Astrocyte (in vitro differentiated cells and primary cell): ENCODE measurements around the gene ST3GAL6.

Experiments used
- EZH2 ChIP-seq: IDR thresholded peaks from 2 replicates; pipeline ENCODE4 v1.6.1; 2012; ENCODE audit warnings: mild to moderate bottlenecking, low read length, inconsistent platforms; ENCODE audit not compliant: insufficient read depth
- TF ChIP-seq, protein P1 (sequence below): IDR thresholded peaks from 2 replicates; pipeline ENCODE4 v1.5.1; 2011; ENCODE audit warnings: low read depth, mild to moderate bottlenecking, inconsistent platforms, low read length, moderate library complexity; ENCODE audit not compliant: insufficient read depth

- TF ChIP-seq, protein P1, sequence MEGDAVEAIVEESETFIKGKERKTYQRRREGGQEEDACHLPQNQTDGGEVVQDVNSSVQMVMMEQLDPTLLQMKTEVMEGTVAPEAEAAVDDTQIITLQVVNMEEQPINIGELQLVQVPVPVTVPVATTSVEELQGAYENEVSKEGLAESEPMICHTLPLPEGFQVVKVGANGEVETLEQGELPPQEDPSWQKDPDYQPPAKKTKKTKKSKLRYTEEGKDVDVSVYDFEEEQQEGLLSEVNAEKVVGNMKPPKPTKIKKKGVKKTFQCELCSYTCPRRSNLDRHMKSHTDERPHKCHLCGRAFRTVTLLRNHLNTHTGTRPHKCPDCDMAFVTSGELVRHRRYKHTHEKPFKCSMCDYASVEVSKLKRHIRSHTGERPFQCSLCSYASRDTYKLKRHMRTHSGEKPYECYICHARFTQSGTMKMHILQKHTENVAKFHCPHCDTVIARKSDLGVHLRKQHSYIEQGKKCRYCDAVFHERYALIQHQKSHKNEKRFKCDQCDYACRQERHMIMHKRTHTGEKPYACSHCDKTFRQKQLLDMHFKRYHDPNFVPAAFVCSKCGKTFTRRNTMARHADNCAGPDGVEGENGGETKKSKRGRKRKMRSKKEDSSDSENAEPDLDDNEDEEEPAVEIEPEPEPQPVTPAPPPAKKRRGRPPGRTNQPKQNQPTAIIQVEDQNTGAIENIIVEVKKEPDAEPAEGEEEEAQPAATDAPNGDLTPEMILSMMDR: peak; percentile 42
- TF ChIP-seq EZH2: no peak
These were observed 49.8 kb downstream of the ST3GAL6 start for GRCh38 chr3:98812851-98813374.
